Stimulated activated CD8-positive, alpha-beta memory T cell treated with anti-CD3 and anti-CD28 coated beads, Interleukin-2, amount 100 ng/mL, for 1 hour (primary cell): ENCODE data around the gene TBC1D17.
A peak's percentile ranks its signal among the peaks of the same experiment; 100 is the strongest.

ENCODE experiments used
- DNase-seq, 2 donors: peaks; one replicate each; pipeline ENCODE4 v3.0.0-alpha.2; 2020; ENCODE audit warnings: low read depth in 2 of 2

TBC1D17 gene

GRCh38 chr19:49848938-49849337 is 28.6 kb upstream of the TBC1D17 start:
- no peak for DNase-seq

- no peak for DNase-seq
Observed at GRCh38 chr19:49849433-49850220, 27.9 kb upstream of the TBC1D17 start.

GRCh38 chr19:49850221-49850486 is 27.3 kb upstream of the TBC1D17 start:
- no peak for DNase-seq

GRCh38 chr19:49850487-49851342 is 26.8 kb upstream of the TBC1D17 start, which contains the start of gene PTOV1:
Gene PTOV1, plus strand, starts transcription at chr19:49851159.
- DNase-seq = peak; percentile 77 to 78

GRCh38 chr19:49851456-49852259 is 25.8 kb upstream of the TBC1D17 start:
- DNase-seq = no peak

GRCh38 chr19:49852631-49853126 is 24.8 kb upstream of the TBC1D17 start:
- no peak for DNase-seq

GRCh38 chr19:49853852-49854377 is 23.6 kb upstream of the TBC1D17 start:
- DNase-seq = no peak

- DNase-seq = no peak
Observed at GRCh38 chr19:49854378-49855263, 22.9 kb upstream of the TBC1D17 start.

GRCh38 chr19:49855277-49855675 is 22.2 kb upstream of the TBC1D17 start:
- no peak for DNase-seq

- no peak for DNase-seq
Observed at GRCh38 chr19:49855676-49856573, 21.6 kb upstream of the TBC1D17 start.

- DNase-seq = no peak
Observed at GRCh38 chr19:49856574-49857021, 20.9 kb upstream of the TBC1D17 start.

GRCh38 chr19:49857061-49857837 is 20.3 kb upstream of the TBC1D17 start:
- no peak for DNase-seq

GRCh38 chr19:49857838-49858087 is 19.7 kb upstream of the TBC1D17 start:
- no peak for DNase-seq

GRCh38 chr19:49858088-49858985 is 19.2 kb upstream of the TBC1D17 start:
- DNase-seq = no peak

GRCh38 chr19:49859682-49860335 is 17.7 kb upstream of the TBC1D17 start:
- DNase-seq = no peak

GRCh38 chr19:49860336-49861102 is 17.0 kb upstream of the TBC1D17 start:
- DNase-seq = no peak

- no peak for DNase-seq
Observed at GRCh38 chr19:49861107-49861506, 16.4 kb upstream of the TBC1D17 start.
